ENCODE data around the gene KANSL1. TPM values are rescaled to one million over a fixed set of nuclear protein-coding genes. Genes with fewer than 3 reads are reported as not detected.

The KANSL1 gene
- total and polyA plus RNA-seq, 12 donors = 23.2 to 81.2 (median 58.0) TPM

- no peak for DNase-seq
- Histone ChIP-seq H3K27me3 (no peaks in the 10 kb centered on the region), H3K36me3 (replicated peaks in 1 of 2) (peaks cover 0 to 47% of the 10 kb centered on the region in 2 donors), H3K9me3 (replicated peaks in 1 of 3) (no peaks in the 10 kb centered on the region), H3K4me3 (no peak overlapping the region), H3K4me1 (replicated peaks in 1 of 2) (peaks cover 6 to 26% of the 10 kb centered on the region in 2 donors), H3K27ac (no peak overlapping the region)
- intact Hi-C loops (cut with DNase I) = loop anchor here in 1 of 2 donors (5.0 kb wide), 1 partner anchor 144 kb away; the partner anchor contains the start of gene KANSL1
- no peak for TF ChIP-seq POLR2A (IDR thresholded peaks at IDR 0.05)
- TF ChIP-seq CTCF (IDR thresholded peaks at IDR 0.05) = no peak
- whole genome bisulfite sequencing, 4 donors = 91 to 94% (median 94%) methylated on average over 8 of the region's 8 CpGs
Measured at GRCh38 chr17:46047856-46048255, 145.4 kb downstream of the KANSL1 start.

DNA sequence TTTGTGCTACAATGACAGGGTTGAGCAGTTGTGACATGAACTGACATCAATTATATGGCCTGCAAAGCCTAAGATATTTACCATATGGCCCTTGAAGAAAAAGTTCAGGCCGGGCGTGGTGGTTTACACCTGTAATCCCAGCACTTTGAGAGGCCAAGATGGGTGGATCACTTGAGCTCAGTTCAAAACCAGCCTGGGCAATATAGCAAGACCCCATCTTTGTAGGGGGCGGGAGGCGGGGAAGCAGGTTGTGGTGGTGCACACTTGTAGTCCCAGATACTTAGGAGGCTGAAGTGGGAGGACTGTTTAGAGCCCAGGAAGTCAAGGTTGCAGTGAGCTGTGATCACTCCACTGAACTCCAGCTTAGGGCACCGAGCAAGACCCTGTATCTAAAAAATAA lies 145.8 kb downstream of the KANSL1 start:
- peaks cover 0 to 49% of the 10 kb centered on the region in 2 donors for H3K36me3 ChIP-seq (replicated peaks in 1 of 2)

DNA sequence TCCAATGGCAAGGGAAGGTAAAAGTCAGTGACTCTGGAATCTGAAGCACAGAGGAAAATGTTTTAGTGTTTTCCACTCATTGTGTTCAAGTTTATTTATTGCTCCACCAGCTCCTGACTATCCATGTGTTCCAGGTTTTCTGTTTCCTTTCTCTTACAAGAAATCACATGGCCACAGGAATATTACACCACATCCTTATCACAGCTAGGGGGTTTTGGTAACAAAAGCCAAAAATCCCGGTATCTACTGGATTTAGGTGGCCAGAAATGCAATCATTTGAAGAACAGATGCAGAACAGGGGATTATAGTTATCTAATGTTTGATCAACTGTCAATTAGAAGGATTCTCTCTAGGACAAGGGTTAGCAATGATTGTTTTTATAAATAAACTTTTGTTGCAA lies 146.3 kb downstream of the KANSL1 start:
- Histone ChIP-seq H3K4me1 (replicated peaks in 1 of 2) (peaks cover 6 to 26% of the 10 kb centered on the region in 2 donors), H3K36me3 (replicated peaks in 1 of 2) (peaks cover 0 to 49% of the 10 kb centered on the region in 2 donors), H3K4me3 (no peak overlapping the region), H3K9me3 (replicated peaks in 1 of 3) (no peaks in the 10 kb centered on the region), H3K27me3 (no peaks in the 10 kb centered on the region), H3K27ac (peak overlapping the region in 4 of 5 donors; percentile 13 to 59 (median 28))
- DNase-seq = peak in 1 of 7 donors; percentile 23
- TF ChIP-seq CTCF (IDR thresholded peaks at IDR 0.05) (peak in 3 of 6 experiments; percentile 12 to 21 (median 15)), POLR2A (IDR thresholded peaks at IDR 0.05) (no peak)
- 28 to 50% (median 39%) methylated on average over 1 of the region's 1 CpG for WGBS, 4 donors
- intact Hi-C loops (cut with DNase I) = loop anchor here in 1 of 2 donors (5.0 kb wide), 1 partner anchor 145 kb away; the partner anchor contains the start of gene KANSL1

More for the DNA sequence above, 145.8 kb downstream of the KANSL1 start:
- Histone ChIP-seq H3K4me3 (no peak overlapping the region), H3K27ac (peak overlapping the region in 3 of 5 donors; percentile 16 to 59 (median 40)), H3K27me3 (no peaks in the 10 kb centered on the region), H3K9me3 (replicated peaks in 1 of 3) (no peaks in the 10 kb centered on the region), H3K4me1 (replicated peaks in 1 of 2) (peaks cover 6 to 26% of the 10 kb centered on the region in 2 donors)
- intact Hi-C loops (cut with DNase I) = loop anchor here in 1 of 2 donors (5.0 kb wide), 1 partner anchor 145 kb away; the partner anchor contains the start of gene KANSL1
- no peak for DNase-seq
- no peak for TF ChIP-seq CTCF (IDR thresholded peaks at IDR 0.05)
- TF ChIP-seq POLR2A (IDR thresholded peaks at IDR 0.05) = no peak
- 92 to 98% (median 95%) methylated on average over 5 of the region's 5 CpGs for WGBS, 4 donors

GRCh38 chr17:46045639-46046038 lies 147.6 kb downstream of the KANSL1 start:
- no peak overlapping the region for H3K4me3 ChIP-seq
- no peak for DNase-seq
- H3K9me3 ChIP-seq (replicated peaks in 1 of 3) = no peaks in the 10 kb centered on the region
- H3K27me3 ChIP-seq = no peaks in the 10 kb centered on the region
- TF ChIP-seq CTCF (IDR thresholded peaks at IDR 0.05) (no peak), POLR2A (IDR thresholded peaks at IDR 0.05) (no peak)
- peaks cover 6 to 26% of the 10 kb centered on the region in 2 donors for H3K4me1 ChIP-seq (replicated peaks in 1 of 2)
- intact Hi-C loops (cut with DNase I) = loop anchor here (2.0 to 5.0 kb wide), 2 partner anchors 147 kb away; partner anchors contain the start of gene KANSL1 (in 2 of the 2)
- H3K27ac ChIP-seq = peak overlapping the region in 2 of 5 donors; percentile 40 to 47
- 77 to 93% (median 87%) methylated on average over 3 of the region's 3 CpGs for WGBS, 4 donors
- peaks cover 0 to 46% of the 10 kb centered on the region in 2 donors for H3K36me3 ChIP-seq (replicated peaks in 1 of 2)
